Endothelial cell (in vitro differentiated cells): Measurements from ENCODE around the gene MGAT4A. TPM values are rescaled to one million over a fixed set of nuclear protein-coding genes. Genes with fewer than 3 reads are reported as not detected.

Experiments used
- DNase-seq: peaks from one replicate; pipeline ENCODE4 v3.0.0; 2021; ENCODE audit warnings: low spot score
- H3K27ac Mint-ChIP-seq: one replicate; pipeline ENCODE4 v1.8.0; 2021; ENCODE audit warnings: mixed read lengths, inconsistent platforms; ENCODE audit not compliant: unreplicated experiment
- H3K27me3 Mint-ChIP-seq: one replicate; pipeline ENCODE4 v1.8.0; 2021; ENCODE audit warnings: mild to moderate bottlenecking, moderate library complexity, mixed read lengths, inconsistent platforms; ENCODE audit not compliant: unreplicated experiment
- H3K36me3 Mint-ChIP-seq: one replicate; pipeline ENCODE4 v1.8.0; 2021; ENCODE audit warnings: mild to moderate bottlenecking, low read depth, mixed read lengths, inconsistent platforms; ENCODE audit not compliant: unreplicated experiment
- H3K4me1 Mint-ChIP-seq: one replicate; pipeline ENCODE4 v1.8.0; 2021; ENCODE audit warnings: mild to moderate bottlenecking, mixed read lengths, inconsistent platforms; ENCODE audit not compliant: unreplicated experiment
- H3K4me3 Mint-ChIP-seq: one replicate; pipeline ENCODE4 v1.8.0; 2021; ENCODE audit warnings: mild to moderate bottlenecking, mixed read lengths, inconsistent platforms; ENCODE audit not compliant: unreplicated experiment
- H3K9me3 Mint-ChIP-seq: one replicate; pipeline ENCODE4 v1.8.0; 2021; ENCODE audit warnings: mixed read lengths, inconsistent platforms; ENCODE audit not compliant: unreplicated experiment
- CTCF ChIP-seq: fragments of 200-600 bp; sonication (generic); IDR thresholded peaks from one replicate; pipeline ENCODE4 v1.5.0; 2021; ENCODE audit warnings: antibody characterized with exemption; ENCODE audit not compliant: unreplicated experiment
- total RNA-seq: library from RNA; stranded (reverse); fragmentation: NEBNext Ultra II Directional; extraction: Animal tissue kit (Norgen Biotek cat#: 25700); gene quantifications from one replicate; pipeline ENCODE4 v1.2.1, GENCODE V29; 2021; ENCODE audit not compliant: unreplicated experiment

The MGAT4A gene
- total RNA-seq, 1 donor from 2014 or later, result 7.3 TPM

- Mint-ChIP-seq H3K27ac (no peak overlapping the region), H3K36me3 (no peaks in the 10 kb centered on the region), H3K27me3 (peaks cover 1% of the 10 kb centered on the region), H3K9me3 (no peaks in the 10 kb centered on the region), H3K4me1 (peaks cover 10% of the 10 kb centered on the region), H3K4me3 (no peak overlapping the region)
- no peak for DNase-seq
- no peak for TF ChIP-seq CTCF
These were observed 37.5 kb downstream of the MGAT4A start for GRCh38 chr2:98693477-98693876.

DNA sequence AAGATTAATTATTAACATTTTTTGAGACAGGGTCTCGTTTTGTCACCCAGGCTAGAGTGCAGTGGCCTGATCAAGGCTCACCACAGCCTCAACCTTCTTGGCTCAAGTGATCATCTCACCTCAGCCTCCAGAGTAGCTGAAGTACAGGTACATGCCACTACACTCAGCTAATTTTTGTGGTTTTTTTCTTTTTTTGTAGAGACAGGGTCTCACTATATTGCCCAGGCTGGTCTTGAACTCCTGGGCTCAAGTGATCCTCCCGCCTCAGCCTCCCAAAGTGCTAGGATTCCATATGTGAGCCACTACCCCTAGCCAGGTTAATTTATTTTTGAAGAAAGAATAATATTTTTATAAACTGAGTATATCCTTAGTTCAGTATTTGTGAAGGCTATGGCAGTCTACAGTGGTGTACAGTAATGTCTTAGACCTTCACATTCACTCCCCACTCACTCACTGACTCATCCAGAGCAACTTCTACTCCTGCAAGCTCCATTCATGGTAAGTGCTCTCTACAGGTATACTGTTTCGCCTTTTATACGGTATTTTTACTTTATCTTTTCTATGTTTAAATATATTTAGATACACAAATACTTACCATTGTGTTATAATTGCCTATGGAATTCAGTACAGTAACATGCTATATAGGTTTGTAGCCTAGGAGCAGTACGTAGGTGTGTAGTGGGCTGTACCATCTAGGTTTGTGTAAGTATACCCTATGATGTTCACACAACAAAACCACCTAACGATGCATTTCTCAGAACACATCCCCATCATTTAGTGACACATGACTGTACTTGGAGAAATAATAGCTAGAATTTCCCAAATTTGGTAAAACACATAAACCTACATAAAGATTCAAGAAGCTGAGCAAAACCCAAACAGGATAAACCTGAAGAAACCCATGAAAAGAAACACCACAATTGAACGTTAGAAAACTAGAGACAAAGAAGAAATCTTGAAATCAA, 38.6 kb downstream of the MGAT4A start:
- Mint-ChIP-seq H3K9me3 (no peaks in the 10 kb centered on the region), H3K4me1 (peaks cover 10% of the 10 kb centered on the region)
- DNase-seq, result no peak

GRCh38 chr2:98691303-98691702, 39.6 kb downstream of the MGAT4A start:
- no peak overlapping the region for H3K4me3 Mint-ChIP-seq
- H3K36me3 Mint-ChIP-seq, result no peaks in the 10 kb centered on the region
- no peak overlapping the region for H3K27ac Mint-ChIP-seq
- no peak for DNase-seq
- no peaks in the 10 kb centered on the region for H3K9me3 Mint-ChIP-seq
- TF ChIP-seq CTCF, result no peak
- H3K27me3 Mint-ChIP-seq, result peaks cover 1% of the 10 kb centered on the region
- peaks cover 10% of the 10 kb centered on the region for H3K4me1 Mint-ChIP-seq

More for the DNA sequence above, 38.6 kb downstream of the MGAT4A start:
- TF ChIP-seq CTCF, result no peak
- no peaks in the 10 kb centered on the region for H3K36me3 Mint-ChIP-seq
- no peak overlapping the region for H3K4me3 Mint-ChIP-seq
- peaks cover 1% of the 10 kb centered on the region for H3K27me3 Mint-ChIP-seq
- no peak overlapping the region for H3K27ac Mint-ChIP-seq

- Mint-ChIP-seq H3K4me1 (no peaks in the 10 kb centered on the region), H3K36me3 (no peaks in the 10 kb centered on the region), H3K9me3 (no peaks in the 10 kb centered on the region), H3K4me3 (no peak overlapping the region), H3K27ac (no peak overlapping the region), H3K27me3 (no peaks in the 10 kb centered on the region)
- DNase-seq, result no peak
- TF ChIP-seq CTCF, result no peak
These were observed 44.7 kb downstream of the MGAT4A start for GRCh38 chr2:98685930-98686887.
